DOHH2 (cell line): Measurements from ENCODE around the gene ADGRG1.
A peak's percentile ranks its signal among the peaks of the same experiment; 100 is the strongest.

Source experiments
- H3F3A ChIP-seq: fragments of 200-600 bp; sonication (generic), shearing (Covaris generic); 2 replicates; pipeline ENCODE4 v1.6.0; 2016; ENCODE audit warnings: antibody characterized with exemption, mild to moderate bottlenecking; ENCODE audit not compliant: control insufficient read depth, insufficient read depth
- H3K27ac ChIP-seq: fragments of 200-600 bp; sonication (generic); 2 replicates; pipeline ENCODE4 v1.5.1; 2014; ENCODE audit warnings: low read depth, mild to moderate bottlenecking, low read length, moderate library complexity
- H3K27me3 ChIP-seq: fragments of 200-600 bp; sonication (generic); 2 replicates; pipeline ENCODE4 v1.6.1; 2014; ENCODE audit warnings: mild to moderate bottlenecking, low read length, mixed read lengths; ENCODE audit not compliant: control insufficient read depth
- H3K36me3 ChIP-seq: fragments of 200-600 bp; sonication (generic); 2 replicates; pipeline ENCODE4 v1.6.1; 2014; ENCODE audit warnings: mild to moderate bottlenecking, low read length, moderate library complexity, mixed read lengths; ENCODE audit not compliant: control insufficient read depth
- H3K4me1 ChIP-seq: fragments of 200-600 bp; sonication (generic); 2 replicates; pipeline ENCODE4 v1.6.1; 2014; ENCODE audit warnings: mild to moderate bottlenecking, low read length, mixed read lengths; ENCODE audit not compliant: control insufficient read depth
- H3K4me2 ChIP-seq: fragments of 200-600 bp; sonication (generic); 2 replicates; pipeline ENCODE4 v1.6.0; 2014; ENCODE audit warnings: mild to moderate bottlenecking, low read length, moderate library complexity
- H3K4me3 ChIP-seq: fragments of 200-600 bp; sonication (generic); 2 replicates; pipeline ENCODE4 v1.5.1; 2014; ENCODE audit warnings: mild to moderate bottlenecking, low read length, mixed read lengths
- H3K79me2 ChIP-seq: fragments of 200-600 bp; sonication (generic); 2 replicates; pipeline ENCODE4 v1.6.1; 2014; ENCODE audit warnings: mild to moderate bottlenecking, low read length, mixed read lengths; ENCODE audit not compliant: control insufficient read depth
- H3K9me2 ChIP-seq: fragments of 200-600 bp; sonication (generic); replicated peaks from 2 replicates; pipeline ENCODE4 v1.6.1; 2014; ENCODE audit warnings: mild to moderate bottlenecking, low read length, mixed read lengths; ENCODE audit not compliant: control insufficient read depth
- H3K9me3 ChIP-seq: fragments of 200-600 bp; sonication (generic); 2 replicates; pipeline ENCODE4 v1.6.1; 2014; ENCODE audit warnings: antibody characterized with exemption, low read length, mixed read lengths; ENCODE audit not compliant: control insufficient read depth, insufficient read depth
- H4K20me1 ChIP-seq: fragments of 200-600 bp; sonication (generic); 2 replicates; pipeline ENCODE4 v1.6.0; 2014; ENCODE audit warnings: low read depth, mild to moderate bottlenecking, antibody characterized with exemption, low read length, moderate library complexity; ENCODE audit not compliant: control insufficient read depth, insufficient read depth
- CTCF ChIP-seq: fragments of 200-600 bp; sonication (generic); IDR thresholded peaks from one replicate; pipeline ENCODE4 v1.5.1; 2014; ENCODE audit warnings: antibody characterized with exemption, mild to moderate bottlenecking, low read depth, low read length; ENCODE audit not compliant: poor library complexity, severe bottlenecking
- EZH2phosphoT487 ChIP-seq: fragments of 200-600 bp; sonication (generic); IDR thresholded peaks from 2 replicates; pipeline ENCODE4 v1.6.1; 2017; ENCODE audit warnings: borderline replicate concordance, mild to moderate bottlenecking, antibody characterized with exemption, low read length, moderate library complexity, mixed read lengths

Gene ADGRG1

GRCh38 chr16:57693550-57693949, 65.1 kb downstream of the ADGRG1 start:
- Histone ChIP-seq H3K9me2 (no peaks in the 10 kb centered on the region), H3K27me3 (no peaks in the 10 kb centered on the region; the same call in 1 of the 2 replicates), H3K4me2 (no peak overlapping the region), H3K9me3 (no peaks in the 10 kb centered on the region), H3K79me2 (no peaks in the 10 kb centered on the region), H3K27ac (no peak overlapping the region), H3K36me3 (no peaks in the 10 kb centered on the region), H3K4me1 (peaks cover 34% of the 10 kb centered on the region), H3F3A (no peaks in the 10 kb centered on the region), H4K20me1 (no peaks in the 10 kb centered on the region), H3K4me3 (no peak overlapping the region)
- TF ChIP-seq CTCF (no peak), EZH2phosphoT487 (no peak)

GRCh38 chr16:57694231-57694724, 65.8 kb downstream of the ADGRG1 start:
- Histone ChIP-seq H3K9me2 (no peaks in the 10 kb centered on the region), H3K27me3 (no peaks in the 10 kb centered on the region), H3K9me3 (no peaks in the 10 kb centered on the region), H3K4me2 (peak overlapping the region; percentile 75), H3K36me3 (no peaks in the 10 kb centered on the region), H3F3A (no peaks in the 10 kb centered on the region), H3K79me2 (no peaks in the 10 kb centered on the region), H3K4me3 (no peak overlapping the region; the same call in 1 of the 2 replicates), H4K20me1 (no peaks in the 10 kb centered on the region), H3K27ac (no peak overlapping the region), H3K4me1 (peaks cover 30% of the 10 kb centered on the region)
- TF ChIP-seq EZH2phosphoT487 (no peak), CTCF (no peak)

- Histone ChIP-seq H3K4me3 (peak within 1 kb of the TSS; percentile 58), H4K20me1 (no peaks in the 10 kb centered on the region)
These were observed 66.6 kb downstream of the ADGRG1 start, which contains the start of gene DRC7 for GRCh38 chr16:57694725-57695679. TSS of gene DRC7 (plus strand) at chr16:57694806. CDS start at chr16:57697950, 3,144 bp downstream.

More at GRCh38 chr16:57694725-57695679, 66.6 kb downstream of the ADGRG1 start, which contains the start of gene DRC7:
- Histone ChIP-seq H3K9me3 (no peaks in the 10 kb centered on the region), H3K4me2 (peak within 1 kb of the TSS; percentile 75), H3K27me3 (no peaks in the 10 kb centered on the region), H3K27ac (no peak within 1 kb of the TSS), H3K9me2 (no peaks in the 10 kb centered on the region), H3K36me3 (no peaks in the 10 kb centered on the region), H3K4me1 (peaks cover 23% of the 10 kb centered on the region), H3K79me2 (no peaks in the 10 kb centered on the region), H3F3A (no peaks in the 10 kb centered on the region)
- TF ChIP-seq EZH2phosphoT487 (no peak), CTCF (no peak)
